DMS 273 (cell line): ENCODE results near the gene FOXF2.

Experiments
- DNase-seq: peaks from one replicate; lab custom pipeline; 2025; ENCODE audit not compliant: unreplicated experiment; lab: John Stamatoyannopoulos, UW

FOXF2 gene

DNA sequence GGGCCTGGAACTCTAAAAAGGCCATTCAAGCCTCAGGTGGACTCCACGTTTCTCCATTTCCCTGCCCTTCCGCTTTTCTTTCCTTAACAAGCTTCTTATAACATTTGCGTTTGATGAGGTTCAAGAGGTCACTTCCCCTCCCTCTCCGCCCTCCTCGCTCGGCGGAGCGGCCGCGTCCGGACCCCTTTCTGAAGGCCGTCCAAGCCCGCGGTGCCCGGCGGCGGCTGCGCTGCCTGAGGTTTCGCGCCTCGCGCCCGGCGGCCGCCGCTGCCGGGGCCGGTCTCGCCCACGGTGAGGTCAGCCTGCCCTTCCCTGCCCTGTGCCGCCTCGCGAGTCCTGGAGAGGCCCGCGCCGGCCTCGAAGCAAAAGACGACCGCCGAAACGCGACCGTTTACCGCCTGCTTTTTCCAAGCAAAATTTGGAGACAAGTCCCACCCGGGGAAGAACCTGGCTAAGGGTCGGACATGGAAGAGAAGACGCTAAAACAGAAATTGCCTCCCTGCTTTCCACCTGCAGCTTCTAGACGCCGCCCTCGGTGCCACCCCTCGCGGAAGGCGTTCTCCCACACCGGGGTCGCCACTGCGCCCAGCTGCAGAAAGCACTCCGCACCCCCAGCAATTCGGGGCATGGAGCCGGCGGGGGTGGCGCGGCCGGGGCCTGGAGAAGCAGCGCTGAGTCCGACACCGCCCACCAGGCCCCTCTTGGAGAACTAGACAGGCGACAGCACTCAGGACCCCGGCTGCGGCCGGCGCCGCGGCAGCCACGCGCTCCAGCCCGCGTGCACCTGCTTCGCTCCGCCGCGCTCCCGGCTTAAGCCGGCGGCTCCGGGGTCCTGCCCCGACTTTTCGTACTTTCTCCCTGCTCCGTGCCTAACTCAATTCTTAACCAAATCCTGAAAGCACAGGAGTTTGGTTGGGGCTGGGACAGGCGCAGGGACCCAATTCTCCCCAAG is 11.0 kb upstream of the FOXF2 start:
- DNase-seq, result peak; percentile 37

DNA sequence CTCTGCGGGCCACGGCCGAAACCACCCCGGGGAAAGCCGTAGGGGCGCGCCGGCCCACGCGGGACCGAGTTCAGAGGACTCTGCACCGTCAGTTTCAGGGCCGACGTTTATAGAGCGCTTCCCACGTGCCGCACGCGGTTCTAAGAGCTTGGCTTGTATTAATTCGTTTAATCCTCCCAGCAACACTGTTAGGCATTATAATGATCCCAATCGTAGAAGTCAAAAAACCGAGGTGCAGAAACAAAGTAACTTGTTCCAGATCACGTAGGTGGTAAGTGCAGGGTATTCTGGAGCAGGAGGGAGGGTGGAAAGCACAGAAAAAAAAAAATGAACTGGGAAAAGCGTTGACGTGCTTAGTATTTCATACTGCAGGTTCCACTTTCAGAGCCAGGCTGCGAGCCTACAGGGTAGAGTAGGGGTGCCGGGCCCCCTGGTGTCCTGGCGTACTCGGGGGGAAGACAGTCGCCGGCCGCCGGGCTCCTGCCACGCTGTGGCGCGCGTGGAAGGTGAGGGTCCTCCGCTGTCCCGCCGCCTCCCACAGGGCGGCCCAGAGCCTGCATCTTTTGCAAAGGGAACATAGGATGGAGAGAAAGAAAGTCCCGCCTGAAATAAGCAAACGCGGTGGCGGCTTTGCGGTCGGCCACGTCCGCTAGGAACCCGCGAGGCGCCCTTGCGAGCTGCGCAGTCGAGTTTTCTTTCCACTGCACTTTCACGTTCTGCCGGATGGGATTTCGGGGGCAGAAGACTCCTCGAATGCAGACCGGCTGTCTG is 10.2 kb upstream of the FOXF2 start:
- peak; percentile 40 for DNase-seq

DNA sequence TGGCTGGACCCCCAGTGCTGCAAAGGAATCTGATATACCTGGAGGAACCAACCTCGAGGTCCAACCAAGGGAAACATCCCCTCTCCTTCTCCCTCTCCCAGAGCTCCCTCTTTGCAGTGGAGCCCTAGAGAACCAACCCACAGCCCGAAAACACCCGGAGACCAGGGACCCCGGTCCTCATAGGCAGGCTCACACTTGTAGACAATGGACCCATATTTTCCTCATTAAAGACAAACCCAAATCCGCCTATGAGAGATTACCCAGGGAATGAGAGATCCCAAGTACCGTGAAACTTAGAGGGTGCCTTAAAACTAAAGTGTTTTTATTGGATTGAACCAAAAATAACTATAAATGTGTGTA is 9.6 kb upstream of the FOXF2 start:
- no peak for DNase-seq

DNA sequence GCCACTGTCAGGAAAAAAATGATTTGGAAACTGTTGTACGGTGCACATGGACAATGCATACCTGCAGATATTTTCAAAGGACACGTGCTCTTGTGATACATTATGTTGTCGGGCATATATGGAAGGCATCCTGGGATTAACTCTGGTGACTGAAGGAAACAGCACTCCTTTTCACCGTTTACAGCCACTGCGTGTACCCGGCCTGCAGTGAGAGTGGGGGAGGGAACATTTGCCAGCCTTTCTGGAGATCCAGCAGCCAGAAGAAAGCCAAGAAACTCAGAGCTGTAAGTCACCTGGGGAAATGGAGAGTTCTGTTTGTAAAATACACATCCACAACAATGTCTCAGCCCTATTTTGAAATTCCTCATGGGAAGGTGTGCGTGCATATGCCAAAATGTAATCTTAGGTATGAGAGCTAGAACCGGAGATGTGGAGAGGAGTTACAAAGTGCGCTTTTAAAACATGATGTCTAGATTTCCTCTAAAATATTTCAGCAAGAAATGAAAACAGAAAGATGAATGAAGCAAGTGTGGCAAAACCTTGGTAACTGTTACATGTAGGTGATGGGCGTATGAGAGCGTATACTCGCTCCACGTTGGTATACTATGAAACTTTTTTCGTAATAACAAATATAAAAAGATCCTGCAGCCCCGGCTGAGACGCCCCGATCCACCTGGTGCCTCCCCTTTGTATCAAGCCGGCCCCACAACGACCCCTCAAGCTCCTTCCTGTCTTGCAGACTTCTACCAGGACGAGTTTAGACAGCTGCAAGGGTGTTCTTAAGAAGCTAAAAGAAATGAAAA is 8.6 kb upstream of the FOXF2 start:
- no peak for DNase-seq

DNA sequence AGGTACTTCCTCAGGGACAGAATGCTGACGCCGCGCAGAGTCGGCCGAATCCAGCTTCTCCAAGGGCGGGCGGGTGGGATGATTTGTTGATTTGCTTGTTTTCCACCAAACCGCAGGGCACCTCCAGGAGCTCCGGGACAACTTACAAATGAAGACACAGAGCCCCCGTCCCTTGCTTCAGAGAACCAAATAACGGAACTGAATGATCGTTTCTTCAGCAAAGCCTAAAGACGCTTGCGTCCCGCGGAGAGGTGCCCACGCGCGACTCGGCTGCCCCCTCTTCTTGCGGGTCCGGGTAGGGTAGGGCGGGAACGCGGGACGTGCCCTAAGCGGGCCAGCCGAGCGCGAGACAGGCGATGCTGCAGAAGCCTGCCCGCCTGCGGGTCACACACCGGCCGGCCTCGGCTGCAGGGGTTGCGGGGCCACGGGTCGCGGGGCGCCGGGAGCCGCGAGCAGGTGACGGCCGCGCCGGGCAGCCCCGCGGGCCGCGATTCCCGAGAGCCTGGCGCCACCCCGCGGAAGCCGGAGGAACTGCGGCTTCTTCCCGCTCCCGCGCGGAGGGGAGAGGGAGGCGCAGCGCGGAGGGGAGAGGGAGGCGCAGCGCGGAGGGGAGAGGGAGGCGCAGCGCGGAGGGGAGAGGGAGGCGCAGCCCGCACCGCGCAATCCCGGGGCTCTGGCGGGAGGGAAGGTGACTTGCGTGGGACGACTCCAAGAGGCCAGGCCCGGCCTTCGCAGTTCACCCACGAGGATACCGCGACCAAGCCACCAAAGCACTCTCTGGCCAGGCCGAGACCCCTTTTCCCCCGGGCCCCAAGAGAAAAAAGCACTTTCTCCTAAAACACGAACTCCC is 7.7 kb upstream of the FOXF2 start:
- DNase-seq, result peak; percentile 86

DNA sequence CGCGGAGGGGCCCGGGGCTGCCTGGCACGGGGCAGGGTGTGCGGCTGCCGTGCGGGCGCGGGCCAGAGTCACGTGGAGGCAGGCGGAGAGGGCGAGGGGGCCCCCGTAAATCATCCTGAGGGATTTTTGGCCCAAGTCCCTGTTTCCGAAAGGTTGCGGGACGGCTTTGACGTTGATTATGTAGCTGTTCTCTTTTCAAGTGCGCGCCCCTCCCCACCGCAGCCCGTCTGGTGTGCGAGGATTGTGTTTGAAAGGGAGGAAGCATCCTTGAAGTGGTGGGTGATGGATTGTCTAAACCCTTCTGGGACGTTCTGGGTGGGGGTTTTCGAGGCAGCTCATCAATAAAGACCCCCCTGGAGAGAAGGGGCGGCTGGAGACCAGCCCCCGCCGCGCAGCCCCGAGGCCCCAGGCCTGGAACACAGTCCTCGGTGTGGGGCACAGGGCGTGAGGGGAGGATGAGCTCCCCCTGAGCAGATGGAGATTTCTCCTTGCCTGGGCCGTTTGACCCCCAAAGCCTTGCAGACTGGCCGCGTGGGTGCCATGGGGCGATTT is 7.0 kb upstream of the FOXF2 start:
- DNase-seq, result peak; percentile 49

DNA sequence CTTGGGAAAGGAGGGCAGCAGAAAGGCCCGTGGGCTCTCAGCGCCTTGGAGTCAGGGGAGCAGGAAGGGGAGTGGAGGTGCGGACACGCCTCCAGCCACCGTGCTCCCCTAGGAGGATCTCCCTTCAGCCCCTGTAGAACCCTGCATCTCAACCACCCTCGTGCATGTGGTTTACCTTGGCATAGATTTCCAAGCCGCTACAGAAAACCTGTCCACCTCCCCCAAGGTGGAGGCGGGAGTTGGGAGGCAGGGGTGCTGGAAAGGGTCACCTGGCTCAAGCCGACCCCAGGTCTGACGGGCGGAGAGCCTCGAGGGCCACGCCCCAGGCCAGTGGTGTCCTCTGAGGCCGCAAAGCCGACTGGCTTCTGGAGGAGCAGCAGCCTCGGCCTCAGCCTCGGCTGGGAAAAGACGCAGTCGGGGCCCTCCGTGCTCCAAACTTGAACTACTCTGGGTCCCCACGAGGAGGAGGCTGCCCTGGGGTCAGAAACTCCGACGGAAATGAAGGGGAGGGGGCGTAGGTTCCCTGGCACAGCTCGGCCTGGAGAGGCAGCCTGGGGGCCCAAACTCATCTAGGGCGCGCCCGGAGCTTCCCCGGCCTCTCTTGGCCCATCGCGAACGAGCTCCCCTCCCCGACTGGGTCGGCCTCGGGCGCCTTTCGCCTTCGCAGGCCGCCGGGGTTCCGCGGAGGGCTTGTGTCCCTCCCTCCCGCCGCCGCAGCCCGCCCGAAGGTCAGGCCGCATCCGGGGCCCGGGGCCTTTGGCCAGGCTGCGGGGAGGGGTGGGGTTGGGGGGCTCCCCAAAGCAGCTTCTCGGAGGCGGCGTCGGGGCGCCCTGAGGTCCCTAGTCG is 6.3 kb upstream of the FOXF2 start:
- no peak for DNase-seq

DNA sequence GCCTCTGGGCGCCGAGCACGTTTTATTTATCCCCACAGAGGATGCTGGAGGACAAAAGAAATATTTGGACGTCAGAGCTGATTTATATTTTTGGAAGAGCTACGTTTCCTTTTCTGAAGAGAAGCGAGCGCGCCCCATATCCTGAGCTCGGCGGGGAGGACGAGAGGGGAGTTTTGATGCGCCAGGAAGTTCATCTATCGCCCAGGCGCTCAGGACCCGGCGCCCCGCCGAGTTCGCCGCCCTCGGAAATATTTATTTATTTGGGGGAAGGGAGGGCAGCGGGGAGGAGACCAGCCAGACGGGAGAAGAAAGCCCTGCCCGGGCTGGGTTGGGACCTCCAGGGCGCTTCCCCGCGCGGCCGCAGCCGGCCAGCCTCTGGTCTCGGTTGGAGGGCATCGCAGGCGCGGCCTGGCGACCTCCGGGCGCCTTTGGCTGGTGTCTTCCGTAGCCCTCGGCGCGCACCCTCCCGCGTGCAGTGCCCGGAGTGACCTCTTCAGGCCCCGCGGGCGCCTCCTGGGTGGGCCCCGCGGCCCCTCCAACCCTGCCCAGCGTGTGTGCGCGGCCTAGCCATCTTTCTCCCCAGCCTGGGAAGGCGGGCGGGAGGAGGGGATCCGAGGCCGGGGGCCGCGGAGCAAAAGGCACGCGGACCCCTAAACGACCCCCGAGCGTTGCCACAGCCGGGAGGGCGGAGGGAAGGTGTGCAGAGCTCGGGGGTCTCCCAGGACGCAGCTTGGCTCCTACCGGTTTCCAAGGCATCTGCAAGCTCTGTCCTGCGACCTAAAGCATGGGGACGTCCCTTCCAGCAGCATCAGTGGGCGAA is 5.4 kb upstream of the FOXF2 start:
- DNase-seq, result no peak

DNA sequence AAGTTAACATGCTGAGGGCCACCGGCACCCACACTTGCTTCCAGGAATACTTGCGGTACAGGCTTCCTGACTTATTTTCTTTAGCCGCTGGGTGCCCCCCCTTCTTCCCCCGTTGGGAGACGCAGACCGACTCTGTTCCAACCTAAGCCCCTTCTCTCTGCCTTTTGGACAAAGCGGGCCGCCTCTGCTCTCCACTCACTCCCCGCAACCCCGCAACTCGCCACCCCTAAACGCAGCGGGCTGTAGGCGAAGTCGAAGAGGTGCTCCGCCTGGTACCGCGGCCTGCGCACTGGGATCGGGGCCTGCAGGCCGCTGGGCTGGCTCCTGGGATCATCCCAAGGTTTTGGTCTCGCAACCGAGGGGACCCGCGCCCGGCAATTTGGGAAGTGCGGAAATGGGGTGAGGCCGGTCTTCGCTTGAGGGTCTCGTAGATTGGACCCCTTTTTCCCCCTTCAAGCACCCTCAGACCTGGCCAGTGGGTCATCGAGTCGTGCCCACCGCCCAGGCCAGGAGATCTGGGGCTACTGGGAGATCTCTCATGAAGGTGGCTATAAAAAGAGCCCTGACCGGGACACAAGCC is 4.7 kb upstream of the FOXF2 start:
- DNase-seq, result no peak

DNA sequence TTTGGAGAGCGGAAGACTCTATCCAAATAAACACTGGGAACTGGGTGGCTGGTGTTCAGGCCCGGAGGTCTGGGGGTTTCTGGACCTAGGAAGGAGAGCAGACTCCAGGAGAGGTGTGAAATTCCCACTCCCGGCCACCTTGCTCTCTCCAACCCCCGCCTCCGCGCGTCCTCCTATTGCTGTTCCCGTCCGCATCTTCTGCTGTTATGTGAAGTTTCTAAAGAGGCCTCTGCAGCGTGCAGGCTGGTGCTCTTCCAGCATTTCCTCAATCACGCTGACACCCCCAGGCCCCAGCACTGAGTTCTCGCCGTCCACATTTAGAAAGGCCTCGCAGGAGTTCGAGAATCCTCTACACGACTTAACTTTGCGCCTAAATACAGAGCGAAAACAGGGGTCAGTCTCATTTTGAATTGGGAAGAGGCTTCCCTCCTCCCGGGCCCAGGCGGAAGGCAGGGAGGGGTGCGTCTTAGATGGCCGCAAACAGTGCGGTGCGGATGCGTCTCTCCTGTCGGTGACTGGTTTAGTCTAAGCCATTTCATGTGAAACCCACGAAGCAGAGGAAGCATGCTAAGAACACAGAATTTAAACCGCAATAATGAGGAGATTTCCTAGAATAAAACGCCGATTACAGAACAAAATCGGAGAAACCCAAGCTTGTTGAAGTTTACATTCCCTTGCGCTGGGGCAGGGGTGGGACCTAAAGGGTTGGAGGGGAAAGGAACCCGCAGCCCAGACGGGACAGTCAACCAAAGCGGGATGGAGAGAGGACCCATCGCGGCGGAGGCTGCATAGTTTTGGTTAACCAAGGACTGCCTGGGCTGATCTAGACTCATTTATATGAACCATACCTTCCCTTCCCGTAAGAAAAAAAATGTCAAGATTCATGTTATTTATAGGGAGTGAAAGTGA is 4.0 kb upstream of the FOXF2 start:
- DNase-seq, result no peak

DNA sequence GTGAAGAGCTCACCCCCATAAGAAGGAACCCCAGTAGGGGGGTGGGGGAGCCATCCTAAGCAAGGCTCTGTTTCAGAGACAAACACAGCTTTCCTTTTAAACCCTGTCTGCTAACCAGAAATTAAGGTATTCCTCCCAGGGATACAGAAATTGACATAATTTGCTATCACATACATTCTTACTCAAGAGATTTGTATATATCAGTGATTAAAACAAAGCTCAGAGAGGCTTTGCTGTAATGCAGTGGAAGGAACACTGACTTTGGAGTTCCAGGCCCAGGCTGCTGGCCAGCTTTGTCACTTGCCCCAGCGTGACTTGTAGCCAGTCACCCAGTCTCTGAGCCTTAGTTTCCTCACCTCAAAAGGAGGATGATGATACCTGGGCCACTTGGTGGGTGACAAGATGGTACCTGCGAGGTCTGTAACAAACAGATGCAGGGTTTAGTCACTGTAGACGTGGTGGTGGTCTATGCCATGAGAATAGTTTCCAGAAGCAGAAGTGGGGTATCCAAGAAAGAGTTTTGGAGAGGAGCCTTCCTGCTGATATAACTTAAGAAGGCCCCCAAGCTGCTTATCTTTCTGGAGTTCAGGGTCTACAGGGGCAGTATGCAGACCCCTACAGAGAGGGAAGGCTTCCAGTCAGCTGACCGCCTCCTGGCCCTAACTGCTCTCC is 3.2 kb upstream of the FOXF2 start:
- DNase-seq, result no peak

DNA sequence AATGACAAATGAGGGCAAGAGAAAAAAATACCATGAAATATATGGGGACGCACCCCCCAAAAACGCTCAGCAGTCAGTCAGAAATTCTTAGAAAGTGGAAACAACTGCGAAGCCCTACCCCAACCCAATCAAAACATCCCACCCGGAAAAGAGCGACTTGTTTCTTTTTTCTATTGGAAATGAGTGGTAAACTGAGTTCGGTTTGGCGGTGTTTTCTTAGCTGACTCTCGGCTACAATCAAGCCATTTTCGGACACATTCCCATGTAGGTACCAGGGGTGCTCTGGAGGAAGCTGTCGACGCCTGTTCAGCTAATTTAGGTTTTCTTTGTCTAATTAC is 1.9 kb upstream of the FOXF2 start:
- no peak for DNase-seq

DNA sequence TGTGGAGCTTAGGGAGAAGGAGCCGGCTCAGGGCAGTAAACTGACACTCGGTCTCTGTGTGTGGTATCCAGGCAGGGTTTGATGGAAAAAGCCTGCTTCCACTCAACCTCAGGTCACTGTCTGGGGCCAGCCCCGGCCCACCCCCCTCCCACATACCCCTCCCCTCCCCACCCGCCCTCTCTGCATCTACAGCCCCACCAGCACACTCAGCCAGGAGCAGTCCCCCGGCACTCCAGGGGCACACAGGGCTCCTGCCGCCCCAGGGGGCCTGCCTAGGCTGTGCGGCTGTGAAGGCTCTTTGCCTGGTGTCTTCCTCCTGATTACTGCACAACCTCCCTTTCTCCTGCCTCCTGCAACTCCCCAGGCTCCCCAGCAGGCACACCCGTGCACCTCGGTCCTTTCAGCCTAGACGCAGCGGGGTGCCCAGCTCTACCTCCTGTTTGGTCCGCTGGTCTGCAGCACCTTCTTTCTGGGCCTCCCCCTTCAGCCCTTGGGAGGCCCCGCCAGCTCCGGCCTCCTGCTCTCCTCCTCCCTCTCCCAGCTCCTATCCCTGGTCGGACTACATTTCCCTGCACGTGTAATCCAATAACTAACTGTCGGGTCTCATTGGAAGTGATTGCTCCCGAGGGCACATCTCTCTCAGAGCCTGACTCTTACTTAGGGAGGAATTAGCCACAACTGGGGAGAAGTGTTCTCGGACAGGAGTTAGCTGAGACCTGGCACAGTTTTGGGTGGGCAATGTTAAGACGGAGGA is 1.3 kb upstream of the FOXF2 start:
- peak; percentile 52 for DNase-seq

DNA sequence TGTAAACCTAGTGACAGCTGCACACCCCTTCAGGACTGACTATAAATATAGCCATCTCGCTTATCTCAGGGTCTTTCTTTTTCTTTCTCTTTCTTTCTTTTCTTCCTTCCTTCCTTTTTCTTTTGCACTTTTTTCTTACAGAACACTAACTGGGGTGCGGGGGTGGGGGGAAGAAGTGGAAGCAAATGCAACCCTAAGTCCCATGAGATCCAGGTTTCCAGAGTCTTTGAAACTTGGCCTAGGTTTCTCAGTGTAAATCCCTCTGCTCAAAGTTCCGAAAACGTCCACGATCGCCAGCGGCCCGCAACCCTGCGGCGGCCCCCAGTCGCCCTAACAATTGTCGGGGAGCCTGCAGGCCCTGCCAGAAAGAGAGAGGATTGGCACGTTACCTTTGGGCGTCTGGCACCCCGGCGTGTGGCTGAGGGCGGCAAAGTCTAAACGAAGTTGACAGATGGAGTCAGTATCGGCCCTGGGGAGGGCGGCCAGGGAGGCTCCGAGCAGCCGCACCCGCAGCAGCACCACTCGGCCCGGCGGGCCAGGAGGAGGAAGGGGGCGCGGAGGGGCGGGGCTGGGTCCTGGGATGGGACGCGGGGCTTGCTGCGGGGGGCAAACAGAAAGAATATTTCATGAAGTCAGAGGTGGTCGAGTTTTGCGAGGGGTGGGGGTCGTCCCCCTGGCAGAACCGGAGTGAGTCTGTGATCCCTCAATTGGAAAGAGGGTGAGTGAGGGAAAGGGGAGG is 577 bp upstream of the FOXF2 start:
- DNase-seq, result peak; percentile 69
